Stimulated activated CD4-positive, alpha-beta T cell treated with anti-CD3 and anti-CD28 coated beads, Interleukin-12 subunit alpha, Interleukin-12 subunit beta, amount 100 ng/mL, for 4 hours (primary cell): ENCODE measurements around the gene RPS3A.
"Not testable (repeated sequence)": the region's sequence is repeated elsewhere in the genome, so short reads cannot be mapped to it uniquely, and the experiment has no call there.

Experiments
- DNase-seq: peaks from one replicate; pipeline ENCODE4 v3.0.0-alpha.2; 2020

The RPS3A gene

DNA sequence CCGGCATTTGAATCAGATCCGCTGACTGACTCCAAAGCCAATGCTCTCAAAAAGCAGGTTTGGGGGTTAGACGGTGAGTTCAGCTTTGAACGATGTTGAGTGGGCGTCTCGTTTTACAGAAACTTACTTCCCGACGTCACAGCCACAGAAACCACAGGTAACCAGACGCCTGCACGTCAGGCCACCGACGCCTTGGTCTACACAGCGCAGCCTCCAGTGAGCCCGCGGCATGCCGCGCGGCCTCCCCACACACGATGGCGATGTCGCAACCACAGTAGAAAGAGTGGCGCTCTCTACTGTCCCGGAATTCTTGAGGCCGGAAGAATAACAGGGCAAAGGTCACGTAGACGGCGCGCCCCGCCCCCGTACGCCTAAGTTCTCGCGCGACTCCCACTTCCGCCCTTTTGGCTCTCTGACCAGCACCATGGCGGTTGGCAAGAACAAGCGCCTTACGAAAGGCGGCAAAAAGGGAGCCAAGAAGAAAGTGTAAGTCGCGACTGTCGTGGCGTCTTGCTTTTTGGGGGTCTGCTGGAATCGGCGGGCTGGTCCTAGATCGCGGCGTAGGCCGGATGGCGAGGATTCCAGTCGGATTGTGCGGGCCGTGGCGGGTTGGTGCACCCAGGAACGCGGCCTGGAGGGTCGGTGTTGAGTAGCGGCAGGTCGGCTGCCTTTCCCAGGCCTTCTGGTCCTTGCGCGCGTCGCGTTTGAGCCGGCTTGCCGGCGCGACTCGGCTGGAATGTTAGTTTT is at the start of gene RPS3A:
Gene RPS3A (plus strand): TSS at position 400 of the 747 bp plus-strand sequence. CDS start 25 bp downstream, at position 425.
- DNase-seq, result peak; percentile 97

DNA sequence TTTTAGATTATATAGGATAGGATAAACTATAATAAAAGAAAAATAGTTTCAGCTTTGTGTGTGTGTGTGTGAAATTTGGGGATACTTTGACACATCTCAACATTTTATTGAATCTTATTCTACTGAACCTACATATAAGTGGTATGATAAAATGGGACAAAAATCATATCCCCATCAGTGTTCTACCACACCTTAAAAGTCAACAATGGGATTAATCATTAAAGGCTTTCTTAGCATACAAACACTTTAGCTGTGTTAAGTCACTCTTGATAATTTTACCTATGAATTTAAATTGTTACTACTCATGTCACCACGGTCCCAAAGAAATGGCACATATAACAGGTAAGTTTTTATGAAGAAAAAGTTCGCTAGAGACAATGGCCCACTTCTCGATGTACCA is 46.6 kb upstream of the RPS3A start:
- no peak for DNase-seq

DNA sequence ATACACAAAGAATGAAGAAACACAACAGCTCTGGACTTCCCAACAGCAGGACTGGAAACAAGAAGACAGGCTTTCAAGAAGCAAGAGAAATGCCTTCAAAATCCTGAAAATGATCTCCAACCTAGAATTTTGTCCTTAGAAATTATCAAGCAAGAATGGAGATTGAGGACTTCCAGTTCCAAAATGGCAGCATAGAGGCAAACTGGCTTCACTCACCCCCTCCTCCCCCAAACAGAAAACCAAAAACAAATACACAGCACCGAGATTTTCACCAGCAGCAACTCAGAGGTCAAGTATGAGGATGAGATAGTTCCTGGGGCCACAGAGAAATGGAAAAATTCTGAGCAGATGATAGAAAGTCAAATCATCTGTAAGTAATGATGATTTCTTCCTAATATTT is 43.9 kb upstream of the RPS3A start:
- no peak for DNase-seq

DNA sequence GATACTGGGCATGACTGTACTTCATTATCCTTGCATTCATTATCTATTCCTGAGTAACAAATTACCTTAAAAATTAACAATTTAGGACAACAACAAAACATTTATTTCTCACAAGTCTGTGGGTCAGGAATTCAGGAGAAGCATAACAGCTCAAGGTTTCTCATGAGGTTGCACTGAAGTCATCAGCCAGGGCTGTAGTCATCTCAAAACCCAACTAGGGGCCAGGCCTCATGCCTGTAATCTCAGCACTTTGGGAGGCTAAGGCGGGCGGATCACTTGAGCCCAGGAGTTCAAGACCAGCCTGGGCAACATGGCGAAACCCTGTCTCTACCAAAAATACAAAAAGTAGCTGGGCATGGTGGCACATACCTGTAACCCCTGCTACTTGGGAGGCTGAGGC is 36.3 kb upstream of the RPS3A start:
- not testable (repeated sequence) for DNase-seq

DNA sequence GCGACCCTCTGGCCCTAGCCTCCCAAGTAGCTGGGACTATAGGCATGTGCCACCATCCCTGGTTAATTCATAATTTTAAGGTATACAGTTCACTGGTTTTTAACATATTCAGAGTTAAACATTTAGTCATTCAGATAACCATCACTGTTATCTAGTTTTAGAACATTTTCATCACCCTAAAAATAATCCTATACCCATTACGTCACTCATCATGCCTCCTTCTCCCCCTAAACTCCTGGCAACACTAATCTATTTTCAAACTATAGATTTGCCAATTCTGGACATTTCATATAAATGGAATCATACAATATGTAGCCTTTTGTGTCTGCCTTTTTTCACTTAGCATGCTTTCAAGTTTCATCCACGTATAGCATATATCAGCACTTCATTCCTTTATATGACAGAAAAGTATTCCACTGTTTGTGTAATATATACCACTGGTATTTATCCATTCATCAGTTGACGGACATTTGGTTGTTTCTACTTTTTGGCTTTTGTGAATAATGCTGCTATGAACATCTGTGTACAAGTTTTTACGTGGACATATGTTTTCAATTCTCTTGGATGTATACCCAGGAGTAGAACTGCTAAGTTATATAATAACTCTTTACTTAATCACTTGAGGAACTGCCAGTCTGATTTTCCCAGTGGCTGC is 32.0 kb upstream of the RPS3A start:
- no peak for DNase-seq

DNA sequence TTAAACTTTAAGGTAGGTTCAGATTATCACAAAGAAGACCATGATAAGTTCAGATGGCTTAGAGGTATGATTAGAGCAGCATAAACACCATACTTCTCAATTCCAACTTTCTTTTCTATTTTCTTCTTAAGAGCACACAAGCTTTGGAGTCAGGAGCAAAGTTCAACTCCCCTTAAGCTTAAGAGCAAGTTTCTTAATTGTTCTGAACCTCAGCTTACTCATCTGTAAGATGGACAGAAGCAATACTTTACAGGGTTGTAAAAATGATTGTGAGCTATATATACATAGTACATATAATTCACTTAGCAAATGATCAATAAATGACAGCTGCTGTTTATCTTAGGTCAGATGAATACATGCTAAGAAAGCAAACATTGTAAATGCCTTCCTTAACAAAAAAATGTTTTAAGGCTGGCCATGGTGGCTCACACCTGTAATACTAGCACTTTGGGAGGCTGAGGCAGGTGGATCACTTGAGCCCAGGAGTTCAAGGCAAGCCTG is 25.0 kb upstream of the RPS3A start:
- no peak for DNase-seq

DNA sequence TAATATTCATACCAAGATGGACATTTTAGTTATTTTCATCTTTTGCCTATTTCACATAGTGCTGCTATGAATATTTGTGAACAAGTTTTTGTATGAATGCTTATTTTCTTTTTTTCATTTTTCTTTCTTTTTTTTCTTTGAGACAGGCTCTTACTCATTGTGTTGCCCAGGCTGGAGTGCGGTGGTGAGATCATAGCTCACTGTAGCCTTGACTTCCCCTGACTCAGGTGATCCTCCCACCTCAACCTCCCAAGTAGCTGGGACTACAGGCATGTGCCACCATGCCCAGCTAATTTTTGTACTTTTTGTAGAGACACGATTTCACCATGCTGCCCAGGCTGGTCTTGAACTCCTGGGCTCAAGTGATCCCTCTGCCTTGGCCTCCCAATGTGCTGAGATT is 21.4 kb upstream of the RPS3A start:
- DNase-seq, result not testable (repeated sequence)

DNA sequence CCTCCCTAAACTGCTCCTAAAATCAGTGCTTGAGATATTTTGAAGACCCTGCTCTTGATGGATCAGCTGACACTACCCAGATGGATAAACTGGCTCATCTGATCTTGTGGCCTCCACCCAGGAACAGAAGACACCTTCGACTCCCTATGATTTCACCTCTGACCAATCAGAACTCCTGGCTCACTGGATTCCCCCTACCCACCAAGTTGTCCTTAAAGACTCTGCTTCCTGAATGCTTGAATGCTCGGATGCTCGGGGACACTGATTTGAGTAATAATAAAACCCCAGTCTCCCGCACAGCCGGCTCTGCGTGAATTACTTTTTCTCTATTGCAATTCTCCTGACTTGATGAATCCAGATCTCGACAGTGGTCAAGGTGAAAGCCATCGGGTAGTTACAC is 12.0 kb upstream of the RPS3A start:
- no peak for DNase-seq

DNA sequence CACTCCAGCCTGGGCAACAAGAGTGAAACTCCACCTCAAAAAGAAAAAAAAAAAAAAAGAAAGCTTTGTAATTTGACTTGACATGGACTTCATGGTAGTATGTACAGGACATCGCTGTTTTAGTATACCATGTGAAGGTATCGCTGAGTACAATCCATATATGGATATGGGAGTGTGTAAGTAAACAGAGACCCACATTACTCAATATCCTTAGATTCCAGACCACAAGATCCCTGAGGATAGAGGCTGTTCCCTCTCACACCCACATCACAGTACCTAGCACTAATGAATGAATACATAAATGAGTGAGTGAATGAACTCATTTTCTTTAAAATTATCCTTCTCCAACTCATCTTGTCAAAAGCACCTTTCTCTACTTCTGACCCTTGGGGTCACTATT is 8.4 kb upstream of the RPS3A start:
- DNase-seq, result no peak

DNA sequence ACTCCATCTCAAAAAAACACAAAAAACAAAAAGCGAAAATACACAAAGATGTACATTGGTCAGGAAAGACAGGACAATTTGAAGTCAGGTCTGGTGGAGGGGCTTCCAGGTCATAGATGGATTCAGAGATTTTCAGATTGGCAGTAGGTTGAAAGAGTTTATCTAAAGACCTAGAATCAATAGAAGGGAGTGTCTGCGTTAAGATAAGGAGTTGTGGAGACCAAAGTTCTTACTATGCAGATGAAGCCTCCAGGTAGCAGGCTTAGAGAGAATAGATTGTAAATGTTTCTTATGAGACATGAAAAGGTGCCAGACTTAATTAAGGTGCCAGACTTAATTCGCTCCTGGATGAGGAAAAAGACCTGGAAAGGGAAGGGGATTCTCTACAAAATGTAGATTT is 6.9 kb upstream of the RPS3A start:
- no peak for DNase-seq

DNA sequence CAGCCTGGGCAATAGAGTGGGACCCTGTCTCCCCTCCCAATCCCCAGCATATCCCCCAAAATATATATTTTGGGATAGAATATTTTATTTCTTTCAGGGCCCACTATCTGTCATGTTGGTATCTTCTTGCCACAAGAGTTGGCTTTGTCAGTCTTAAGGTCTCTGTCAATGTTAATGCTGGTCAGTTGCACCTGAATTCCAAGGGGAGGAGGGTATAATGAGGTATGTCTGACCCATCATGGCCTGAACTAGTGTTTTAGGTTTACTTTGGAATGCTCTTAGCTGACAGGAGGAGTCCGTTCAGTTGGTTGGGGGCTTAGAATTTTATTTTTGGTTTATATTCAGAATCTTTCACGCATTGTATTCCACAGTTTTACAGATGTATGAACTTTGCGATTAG is 6.2 kb upstream of the RPS3A start:
- DNase-seq, result no peak

DNA sequence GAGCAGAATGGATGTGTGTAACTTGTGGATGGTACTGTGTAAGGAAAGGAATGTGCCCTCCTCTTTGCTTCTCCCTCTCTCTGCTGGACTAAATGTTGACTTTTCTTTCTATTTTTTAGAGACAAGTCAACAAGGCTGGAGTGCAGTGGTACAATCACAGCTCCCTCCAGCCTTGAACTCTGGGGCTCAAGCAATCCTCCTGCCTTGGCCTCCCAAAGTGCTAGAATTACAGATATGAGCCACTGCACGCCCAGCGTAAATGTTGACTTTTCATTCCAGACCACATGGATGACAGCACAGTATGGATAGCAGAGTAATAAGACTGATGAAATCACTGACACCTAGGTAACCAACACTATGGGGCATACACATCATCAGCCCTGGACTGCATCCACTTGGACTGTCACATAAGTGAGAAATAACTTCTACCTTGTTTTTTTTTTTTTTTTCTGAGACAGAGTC is 5.1 kb upstream of the RPS3A start:
- no peak for DNase-seq

DNA sequence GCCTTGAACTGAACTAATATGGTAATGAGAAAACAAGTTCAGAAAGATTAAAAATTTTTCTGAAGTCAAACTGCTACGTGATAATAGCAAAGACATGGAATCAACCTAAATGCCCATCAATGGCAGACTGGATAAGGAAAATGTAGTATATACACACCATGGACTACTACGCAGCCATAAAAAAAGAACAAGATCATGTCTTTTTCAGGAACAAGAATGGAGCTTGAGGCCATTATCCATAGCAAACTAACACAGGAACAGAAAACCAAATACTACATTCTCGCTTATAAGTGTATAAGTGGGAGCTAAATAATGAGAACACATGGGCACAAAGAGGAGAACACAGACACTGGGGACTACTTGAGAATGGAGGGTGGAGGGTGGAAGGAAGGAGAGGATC is 4.3 kb upstream of the RPS3A start:
- DNase-seq, result no peak

DNA sequence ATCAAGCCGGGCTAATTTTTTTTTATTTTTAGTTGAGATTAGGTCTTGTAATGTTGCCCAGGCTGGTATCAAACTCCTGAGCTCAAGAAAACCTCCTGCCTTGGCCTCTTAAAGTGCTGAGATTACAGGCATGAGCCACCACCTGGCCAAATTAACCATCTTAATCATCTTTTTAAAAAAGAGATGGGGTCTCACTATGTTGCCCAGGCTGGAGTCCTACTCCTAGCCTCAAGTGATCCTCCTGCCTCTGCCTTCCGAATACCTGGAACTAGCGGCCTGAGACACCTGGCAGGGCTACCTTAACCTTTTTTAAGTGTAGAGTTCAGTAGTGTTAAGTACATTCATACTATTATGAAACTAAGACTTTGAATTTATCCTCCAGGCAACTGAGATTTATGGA is 1.7 kb upstream of the RPS3A start:
- DNase-seq, result no peak

DNA sequence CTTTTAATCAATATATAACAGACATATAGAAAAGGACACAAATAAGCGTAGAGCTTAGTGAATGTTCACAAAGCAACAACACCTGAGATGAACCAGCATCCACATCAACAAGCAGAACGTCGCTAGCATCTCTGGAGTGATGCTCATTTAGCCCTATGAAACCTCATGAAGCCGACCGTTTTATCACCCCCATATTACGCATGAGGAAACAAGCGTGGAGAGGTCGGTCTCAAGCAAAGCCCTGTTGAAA is 524 bp upstream of the RPS3A start:
- no peak for DNase-seq

DNA sequence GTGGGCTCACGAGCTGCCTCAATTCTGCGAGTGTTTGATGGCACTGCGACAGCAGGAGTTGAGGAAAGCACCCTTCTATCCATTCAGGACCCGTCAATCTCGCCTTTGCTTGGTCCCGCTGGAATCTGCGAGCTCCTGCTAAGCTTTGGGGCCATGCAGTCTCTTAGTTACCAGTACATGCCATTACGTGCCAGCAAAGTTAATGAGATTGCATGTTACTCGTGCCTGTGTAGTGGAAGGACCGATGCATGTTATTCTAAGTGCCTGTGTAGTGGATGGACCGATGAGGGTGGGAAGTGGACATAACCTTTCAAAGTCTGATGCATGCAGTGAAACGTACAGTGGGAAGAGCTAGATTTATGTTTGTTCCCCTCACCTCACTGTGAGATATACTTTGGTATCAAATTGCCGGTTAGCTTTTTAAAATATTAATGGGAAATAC is 569 bp downstream of the RPS3A start:
- no peak for DNase-seq

DNA sequence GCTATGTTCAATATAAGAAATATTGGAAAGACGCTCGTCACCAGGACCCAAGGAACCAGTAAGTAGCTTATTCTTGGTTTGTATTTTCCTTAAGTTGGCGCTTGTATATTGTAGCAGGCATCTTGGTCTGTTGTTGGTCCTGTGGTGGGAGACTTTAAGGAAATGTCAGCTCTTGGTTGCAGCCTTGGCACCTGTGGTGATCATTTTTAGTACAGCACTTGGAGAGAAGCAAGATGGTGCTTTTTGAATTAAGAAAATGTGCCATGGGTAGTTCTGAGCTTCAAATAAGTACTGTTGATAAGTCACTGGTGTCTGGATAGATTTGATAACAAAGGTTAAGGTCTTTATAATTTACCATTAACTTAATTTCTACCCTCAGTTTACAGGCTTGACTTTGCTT is 1.1 kb downstream of the RPS3A start:
- DNase-seq, result no peak

DNA sequence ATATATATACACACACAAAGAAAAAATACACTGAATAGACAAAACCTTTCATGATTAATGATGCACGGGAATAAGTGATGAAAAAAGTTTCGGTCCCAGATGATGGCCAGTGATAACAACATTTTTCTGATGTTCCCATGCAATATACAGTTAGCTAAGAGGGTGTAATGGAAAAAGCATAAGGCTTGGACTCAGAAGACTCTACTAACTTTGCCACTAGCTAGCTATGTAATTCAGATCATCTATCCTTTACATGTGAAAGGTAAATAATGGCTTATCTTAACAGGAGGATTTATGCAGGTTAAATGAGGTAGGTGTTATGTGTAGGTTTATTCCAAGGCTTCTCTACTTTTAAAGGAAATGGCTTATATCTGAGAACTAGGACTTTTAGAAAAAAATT is 4.3 kb downstream of the RPS3A start:
- no peak for DNase-seq

DNA sequence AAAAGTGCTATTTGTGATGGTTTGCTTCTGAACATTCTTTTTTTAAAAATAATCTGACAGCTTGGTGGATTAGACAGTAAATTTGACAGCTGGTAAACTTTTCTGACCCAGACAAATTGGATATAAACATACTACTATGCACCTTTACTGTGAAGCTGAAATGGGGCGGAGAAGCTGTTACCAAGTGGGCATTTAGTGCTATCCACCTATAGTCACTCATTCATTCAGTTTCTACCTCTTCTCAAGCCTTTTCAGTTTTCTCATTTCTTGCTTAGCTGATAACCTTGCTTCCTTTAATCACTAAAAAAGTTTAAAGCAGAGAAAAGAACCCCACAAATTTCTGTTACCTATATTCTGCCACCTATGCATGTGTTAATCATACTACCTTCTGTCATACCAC is 5.2 kb downstream of the RPS3A start:
- no peak for DNase-seq

DNA sequence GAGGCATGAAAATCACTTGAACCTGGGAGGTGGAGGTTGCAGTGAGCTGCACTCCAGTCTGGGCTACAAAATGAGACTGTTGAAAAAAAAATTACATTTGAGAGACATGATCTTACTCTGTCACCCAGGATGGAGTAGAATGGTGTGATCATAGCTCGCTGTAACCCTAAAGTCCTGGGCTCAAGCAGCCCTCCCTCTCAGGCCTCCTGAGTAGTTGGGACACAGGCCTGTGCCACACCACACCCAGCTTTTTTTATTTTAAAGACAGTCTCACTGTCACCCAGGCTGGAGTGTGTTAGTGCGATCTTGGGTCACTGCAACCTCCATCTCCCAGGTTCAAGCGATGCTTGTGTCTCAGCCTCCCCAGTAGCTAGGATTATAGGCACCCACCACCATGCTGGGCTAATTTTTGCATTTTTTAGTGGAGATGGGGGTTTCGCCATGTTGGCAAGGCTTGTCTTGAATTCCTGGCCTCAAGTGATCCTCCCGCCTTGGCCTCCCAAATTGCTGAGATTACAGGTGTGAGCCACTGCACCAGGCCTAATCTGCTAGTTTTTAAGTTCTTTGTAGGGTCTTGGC is 6.1 kb downstream of the RPS3A start:
- DNase-seq, result no peak

DNA sequence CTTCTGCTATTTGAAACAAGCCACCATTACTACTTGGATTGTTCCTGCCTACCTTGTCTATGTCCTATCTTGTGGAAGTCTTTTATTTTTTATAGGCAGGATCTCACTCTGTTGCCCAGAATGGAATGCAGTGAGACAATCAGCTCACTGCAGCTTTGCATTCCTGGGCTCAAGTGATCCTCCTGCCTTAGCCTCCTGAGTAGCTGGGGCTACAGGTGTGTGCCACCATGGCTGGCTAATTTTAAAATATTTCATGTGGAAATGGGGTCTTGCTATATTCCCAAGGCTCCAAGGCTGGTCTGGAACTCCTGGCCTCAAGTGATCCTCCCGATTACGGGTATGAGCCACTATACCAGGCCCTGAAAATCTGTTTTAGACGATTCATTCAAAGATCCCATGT is 7.6 kb downstream of the RPS3A start:
- DNase-seq, result no peak

DNA sequence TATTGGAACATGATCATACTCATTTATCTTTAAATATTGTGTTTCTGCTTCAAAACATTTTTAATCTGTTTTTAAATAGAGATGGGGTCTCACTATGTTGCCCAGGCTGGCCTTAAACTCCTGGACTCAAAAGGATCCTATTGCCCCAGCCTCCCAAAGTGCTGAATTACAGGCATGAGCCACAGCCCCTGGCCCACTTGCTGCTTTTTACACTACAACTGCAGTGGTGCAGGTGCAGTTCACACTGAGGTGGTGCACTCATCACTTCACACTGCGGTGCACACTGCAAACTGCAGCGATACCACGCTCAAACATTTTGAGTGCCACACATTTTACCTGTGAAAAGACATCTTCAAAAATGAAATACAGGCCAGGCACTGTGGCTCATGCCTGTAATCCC is 10.8 kb downstream of the RPS3A start:
- DNase-seq, result no peak

DNA sequence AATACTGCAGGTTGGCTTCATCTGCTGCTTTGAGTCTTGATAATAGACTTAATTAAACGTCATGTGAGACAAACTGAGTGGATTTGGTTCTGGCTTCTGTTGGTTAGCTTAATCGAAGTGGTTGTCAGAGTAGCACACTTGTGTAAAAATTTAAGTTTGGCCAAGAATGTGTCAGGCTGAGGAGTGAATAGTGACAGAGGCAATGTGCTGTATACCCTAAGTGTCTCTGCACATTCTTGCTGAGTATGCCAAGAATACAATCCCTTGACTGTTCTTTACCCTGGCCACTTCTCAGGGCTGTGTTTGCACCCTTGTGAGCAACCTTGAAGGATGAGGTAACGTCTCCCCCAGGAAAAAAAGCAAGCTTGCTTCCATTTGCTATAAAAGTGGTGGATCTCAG is 14.9 kb downstream of the RPS3A start:
- DNase-seq, result no peak

DNA sequence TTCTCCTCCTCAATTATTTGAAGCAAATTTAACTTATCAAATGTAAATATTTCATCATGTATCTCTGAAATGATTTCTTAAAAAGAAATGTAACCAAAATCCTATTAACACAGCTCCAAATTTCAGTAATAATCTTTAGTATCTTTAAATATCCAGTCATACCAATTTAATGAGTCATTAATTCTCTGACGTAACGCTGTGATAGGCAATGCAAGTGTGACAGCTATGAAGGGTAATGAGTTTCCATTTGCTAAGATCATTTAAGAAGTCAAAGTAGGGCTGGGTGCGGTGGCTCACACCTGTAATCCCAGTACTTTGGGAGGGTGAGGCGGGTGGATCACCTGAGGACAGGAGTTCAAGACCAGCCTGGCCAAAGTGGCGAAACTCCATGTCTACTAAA is 15.6 kb downstream of the RPS3A start:
- no peak for DNase-seq
